Heart right ventricle (tissue), 16 donors: ENCODE data around the gene CLCN2. TPM values are rescaled to one million over a fixed set of nuclear protein-coding genes. Genes with fewer than 3 reads are reported as not detected.

ENCODE experiments used
- ATAC-seq, 8 donors: fragments of 200-7000 bp; cut with Tn5 transposase; one replicate each; pipeline ENCODE4 v1.9.1; 2020; ENCODE audit warnings: mild to moderate bottlenecking in 8 of 8, moderate library complexity in 8 of 8, moderate number of reproducible peaks in 1 of 8
- DNase-seq, 2 donors: peaks; one replicate each; pipeline ENCODE4 v3.0.0-alpha.2; 2020
- H3K27ac ChIP-seq, 10 donors: fragments of 200-600 bp; sonication (generic) in 2 of 10; one replicate each; pipeline versions ENCODE4 v1.5.0 to v1.8.0; 2020 to 2022; ENCODE audit warnings: mild to moderate bottlenecking in 3 of 10
- H3K27me3 ChIP-seq, 7 donors: fragments of 200-600 bp; one replicate each; pipeline ENCODE4 v1.8.0; 2021 to 2022; ENCODE audit warnings: mild to moderate bottlenecking in 2 of 7
- H3K36me3 ChIP-seq, 9 donors: fragments of 200-600 bp; sonication (generic) in 1 of 9; one replicate each; pipeline versions ENCODE4 v1.5.0 to v1.8.0; 2020 to 2022; ENCODE audit warnings: mild to moderate bottlenecking in 2 of 9
- H3K4me1 ChIP-seq, 9 donors: fragments of 200-600 bp; sonication (generic) in 1 of 9; one replicate each; pipeline versions ENCODE4 v1.5.0 to v1.8.0; 2020 to 2022; ENCODE audit warnings: mild to moderate bottlenecking in 4 of 9
- H3K4me3 ChIP-seq, 10 donors: fragments of 200-600 bp; sonication (generic) in 2 of 10; one replicate each; pipeline versions ENCODE4 v1.5.0 to v1.8.0; 2020 to 2022; ENCODE audit warnings: mild to moderate bottlenecking in 7 of 10, moderate library complexity in 2 of 10
- H3K9me3 ChIP-seq, 11 donors: fragments of 200-600 bp in 10 of 11; sonication (generic) in 2 of 11; one replicate each; pipeline versions ENCODE4 v1.5.0 to v1.8.0; 2013 to 2022; ENCODE audit warnings: mild to moderate bottlenecking in 2 of 11, control low read depth in 1 of 11, moderate library complexity in 1 of 11
- WGBS, 2 donors: extraction: QIAGEN DNeasy Blood & Tissue Kit; methylation state at CpG; one replicate each; pipeline ENCODE4 v1.1.7; 2013; ENCODE audit warnings: inconsistent platforms in 1 of 2; 5-methylcytosine and 5-hydroxymethylcytosine counted together
- intact Hi-C, 10 donors: fragments of 100-400 bp; cut with DNase I; formaldehyde crosslinking; loops; one replicate each; pipeline versions ENCODE4 v1.11.1 to v1.14.2; 2022
- polyA plus RNA-seq, 2 donors: library from polyadenylated mRNA; stranded (reverse); fragments of 200-250 nt; gene quantifications; one replicate each; pipeline ENCODE4 v1.2.3, GENCODE V29; 2013
- total RNA-seq, 10 donors: library from RNA; stranded (reverse); fragmentation: NEBNext Ultra II Directional in 3 of 10; extraction: Animal tissue kit (Norgen Biotek cat#: 25700) in 3 of 10; gene quantifications; one replicate each; pipeline versions ENCODE4 v1.2.1 to v1.2.4, GENCODE V29; 2021 to 2023
- TF ChIP-seq, protein P1 (sequence below), 9 donors: fragments of 200-600 bp; sonication (generic) in 2 of 9; IDR thresholded peaks; one replicate each; pipeline versions ENCODE4 v1.5.0 to v1.8.0; 2021 to 2022; ENCODE audit warnings: antibody characterized with exemption in 9 of 9, mild to moderate bottlenecking in 5 of 9, moderate library complexity in 1 of 9
- donor health status: Arrhythmogenic right ventricular cardiomyopathy.
- donor health status: ischemic (EF 13 %, LVEDD 7.1; RV severe dilation, severe dysfunction).
- donor health status: healthy with polysubstance abuse.
- donor health status: DM: no; HTN: yes; CAD: no.
- donor health status: DM: no; HTN: no; CAD: no.
- donor health status: ischemic (EF 25% LVEDD 6.9; RV normal size, moderate dysfunction).
- donor health status: ischemic (EF 25% LVEDD 5.7; RV mildly dilated, moderate dysfunction).
- donor health status: healthy.
- donor health status: DM: yes; HTN: yes; CAD: no.
- donor health status: Ischemic cardiomyopathy.
- donor health status: ischemic (EF 35%, LVEDD 5.7; RV mildly dilated, moderate dysfunction).
- donor health status: nonischemic (EF 11% LVEDD 7.7; RV severe dilation, severe dysfunction).
- donor health status: DM: yes; HTN: yes; CAD: no.
- donor health status: PGD.
- donor health status: ischemic (EF 29% LVEDD 5.4; RV normal size, mild dysfunction).
- donor health status: nonischemic (EF 23%, LVEDD 6.1; RV moderate dilation, normal function).

CLCN2 gene
- total and polyA plus RNA-seq, 12 donors = 1.3 to 8.4 (median 2.4) TPM

DNA sequence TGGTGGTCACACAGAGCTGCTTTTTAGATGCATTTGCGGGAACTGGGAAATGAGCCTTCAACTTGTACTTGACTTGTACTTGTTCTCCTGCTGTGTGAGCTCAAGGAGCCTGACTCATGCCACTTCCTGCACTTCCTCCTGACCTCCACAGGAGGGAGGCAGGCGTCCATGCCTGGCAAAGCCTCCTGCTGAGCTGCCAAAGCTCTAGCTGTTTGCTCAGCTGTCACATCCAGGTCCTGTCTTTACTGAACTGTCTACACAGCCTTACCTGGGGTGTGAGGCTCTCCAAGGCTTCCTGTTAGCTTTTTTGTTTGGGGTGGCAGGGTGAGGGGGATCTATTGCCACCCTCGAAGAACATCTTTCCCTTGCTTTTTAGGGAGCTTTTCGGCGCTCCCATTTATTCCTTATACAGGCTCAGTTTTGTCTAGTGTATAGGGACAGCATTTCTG lies 10.2 kb upstream of the CLCN2 start:
- DNase-seq (peak; percentile 73 to 74), ATAC-seq (peak; percentile 86 to 91 (median 87))
- no peaks in the 10 kb centered on the region for H3K9me3 ChIP-seq
- peaks cover 0 to 21% (median 12%) of the 10 kb centered on the region in 7 donors for H3K27me3 ChIP-seq
- TF ChIP-seq, protein P1, sequence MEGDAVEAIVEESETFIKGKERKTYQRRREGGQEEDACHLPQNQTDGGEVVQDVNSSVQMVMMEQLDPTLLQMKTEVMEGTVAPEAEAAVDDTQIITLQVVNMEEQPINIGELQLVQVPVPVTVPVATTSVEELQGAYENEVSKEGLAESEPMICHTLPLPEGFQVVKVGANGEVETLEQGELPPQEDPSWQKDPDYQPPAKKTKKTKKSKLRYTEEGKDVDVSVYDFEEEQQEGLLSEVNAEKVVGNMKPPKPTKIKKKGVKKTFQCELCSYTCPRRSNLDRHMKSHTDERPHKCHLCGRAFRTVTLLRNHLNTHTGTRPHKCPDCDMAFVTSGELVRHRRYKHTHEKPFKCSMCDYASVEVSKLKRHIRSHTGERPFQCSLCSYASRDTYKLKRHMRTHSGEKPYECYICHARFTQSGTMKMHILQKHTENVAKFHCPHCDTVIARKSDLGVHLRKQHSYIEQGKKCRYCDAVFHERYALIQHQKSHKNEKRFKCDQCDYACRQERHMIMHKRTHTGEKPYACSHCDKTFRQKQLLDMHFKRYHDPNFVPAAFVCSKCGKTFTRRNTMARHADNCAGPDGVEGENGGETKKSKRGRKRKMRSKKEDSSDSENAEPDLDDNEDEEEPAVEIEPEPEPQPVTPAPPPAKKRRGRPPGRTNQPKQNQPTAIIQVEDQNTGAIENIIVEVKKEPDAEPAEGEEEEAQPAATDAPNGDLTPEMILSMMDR (IDR thresholded peaks at IDR 0.05) = peak; percentile 78 to 97 (median 94)
- H3K27ac ChIP-seq = no peak overlapping the region
- intact Hi-C loops = loop anchor here in 9 of 10 donors (1.0 to 10.0 kb wide), 11 partner anchors 96 to 413 kb away; no protein-coding TSS in a partner anchor
- 50 to 53% methylated on average over 5 of the region's 5 CpGs for WGBS, 2 donors
- H3K4me3 ChIP-seq = no peak overlapping the region
- H3K4me1 ChIP-seq = peaks cover 6 to 33% (median 24%) of the 10 kb centered on the region in 9 donors
- peaks cover 0 to 41% (median 13%) of the 10 kb centered on the region in 9 donors for H3K36me3 ChIP-seq

DNA sequence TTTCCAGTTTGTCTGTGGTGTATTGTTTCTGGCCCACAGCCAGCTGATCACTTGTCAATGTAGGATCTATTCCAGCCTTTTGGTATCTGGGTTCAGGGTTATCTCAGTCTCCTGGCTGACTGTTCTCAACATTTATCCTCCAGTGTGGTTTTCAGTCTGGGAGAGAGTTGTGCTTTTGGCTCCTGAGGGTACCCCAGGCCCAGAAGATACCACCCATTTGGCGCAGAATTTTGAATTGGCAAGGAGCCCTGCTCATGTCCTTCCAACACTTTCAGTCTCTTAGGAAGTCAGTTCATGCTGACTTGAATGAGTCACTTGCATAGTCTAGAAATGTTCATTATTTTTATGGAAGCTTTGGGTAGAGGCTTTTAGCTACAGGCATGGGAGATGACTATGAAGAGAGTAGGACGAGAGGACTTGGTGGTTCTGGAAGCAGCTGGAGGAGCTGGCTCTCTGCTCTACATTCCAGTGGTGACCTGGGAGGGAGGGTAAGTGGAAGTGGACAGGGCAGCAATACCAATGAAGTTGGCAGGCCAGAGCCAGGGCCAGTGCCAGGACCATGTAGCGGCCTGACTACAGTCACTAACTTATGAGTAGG lies 7.3 kb upstream of the CLCN2 start:
- Histone ChIP-seq H3K9me3 (no peaks in the 10 kb centered on the region), H3K27me3 (no peaks in the 10 kb centered on the region), H3K27ac (peak overlapping the region in 6 of 10 donors; percentile 8 to 60 (median 20)), H3K4me1 (peaks cover 6 to 47% (median 34%) of the 10 kb centered on the region in 9 donors), H3K4me3 (no peak overlapping the region), H3K36me3 (peaks cover 0 to 64% (median 15%) of the 10 kb centered on the region in 9 donors)
- DNase-seq (no peak), ATAC-seq (peak in 6 of 8 donors; percentile 13 to 46 (median 35))
- WGBS, 2 donors = 45 to 47% methylated on average over 3 of the region's 3 CpGs
- TF ChIP-seq, protein P1 (IDR thresholded peaks at IDR 0.05) = no peak
- intact Hi-C loops = loop anchor here in 3 of 10 donors (10.0 kb wide), 4 partner anchors 146 to 1566 kb away; partner anchors contain the start of genes MAGEF1 (in 1 of the 3) and TRA2B (in 1 of the 3)

DNA sequence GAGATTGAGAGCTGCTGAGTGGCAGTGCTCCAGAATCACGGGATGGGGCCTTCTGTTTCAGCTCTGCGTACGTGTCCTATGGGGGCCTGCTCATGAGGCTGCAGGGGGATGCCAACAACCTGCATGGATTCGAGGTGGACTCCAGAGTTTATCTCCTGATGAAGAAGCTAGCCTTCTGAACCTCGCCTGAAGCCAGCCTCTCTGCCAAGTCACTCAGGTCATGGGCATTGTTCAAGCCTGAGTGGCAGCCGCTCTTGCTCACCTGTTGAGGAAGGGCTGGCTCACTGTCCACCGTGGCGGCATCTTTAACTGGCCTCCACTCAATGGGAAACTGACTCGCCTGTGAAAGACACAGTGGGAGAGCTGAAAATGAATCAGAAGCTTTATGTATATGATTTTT lies 6.7 kb upstream of the CLCN2 start:
- intact Hi-C loops = loop anchor here in 3 of 10 donors (10.0 kb wide), 4 partner anchors 147 to 1567 kb away; partner anchors contain the start of genes MAGEF1 (in 1 of the 3) and TRA2B (in 1 of the 3)
- Histone ChIP-seq H3K36me3 (peaks cover 0 to 64% (median 15%) of the 10 kb centered on the region in 9 donors), H3K4me1 (peaks cover 6 to 50% (median 37%) of the 10 kb centered on the region in 9 donors)

DNA sequence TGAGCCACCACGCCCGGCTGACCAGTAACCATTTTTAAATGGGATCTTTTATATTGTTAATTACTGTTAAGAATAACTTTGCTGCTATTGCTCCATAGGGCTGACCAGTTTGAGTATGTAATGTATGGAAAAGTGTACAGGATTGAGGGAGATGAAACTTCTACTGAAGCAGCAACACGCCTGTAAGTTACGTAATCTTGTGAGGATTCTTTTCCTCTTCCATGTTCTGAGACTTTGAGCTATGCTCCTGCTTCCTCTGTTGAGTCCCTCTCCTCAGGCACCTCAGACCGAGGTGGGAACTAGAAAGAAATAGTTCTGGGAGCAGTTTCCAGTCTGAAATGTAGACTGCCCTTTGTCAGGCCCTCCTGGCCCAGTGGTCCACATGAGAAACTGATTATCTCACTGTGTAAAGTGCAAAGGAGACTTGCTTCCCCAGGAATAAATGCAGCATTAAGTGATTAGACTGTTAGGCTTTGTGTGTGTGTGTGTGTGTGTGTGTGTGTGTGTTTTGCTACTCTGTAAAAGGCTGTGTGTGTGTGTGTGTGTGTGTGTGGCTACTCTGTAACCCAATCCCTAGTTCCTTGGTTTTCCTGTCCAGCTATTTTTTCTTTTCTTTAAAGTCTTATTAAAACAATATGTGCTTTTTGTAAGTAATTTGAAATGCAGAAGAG lies 5.3 kb upstream of the CLCN2 start:
- Histone ChIP-seq H3K4me3 (no peak overlapping the region), H3K4me1 (peaks cover 3 to 44% (median 30%) of the 10 kb centered on the region in 9 donors), H3K9me3 (no peaks in the 10 kb centered on the region), H3K36me3 (peaks cover 0 to 64% (median 15%) of the 10 kb centered on the region in 9 donors), H3K27ac (no peak overlapping the region), H3K27me3 (no peaks in the 10 kb centered on the region)
- no peak for ATAC-seq
- 89% methylated on average over 5 of the region's 5 CpGs for WGBS, 2 donors
- TF ChIP-seq, protein P1 (IDR thresholded peaks at IDR 0.05) = no peak
- intact Hi-C loops = loop anchor here in 3 of 10 donors (10.0 kb wide), 4 partner anchors 148 to 1568 kb away; partner anchors contain the start of genes MAGEF1 (in 1 of the 3) and TRA2B (in 1 of the 3)
- DNase-seq = no peak

More for the DNA sequence above, 6.7 kb upstream of the CLCN2 start:
- 81 to 86% methylated on average over 9 of the region's 9 CpGs for WGBS, 2 donors
- ATAC-seq (no peak), DNase-seq (no peak)
- TF ChIP-seq, protein P1 (IDR thresholded peaks at IDR 0.05) = no peak
- H3K27me3 ChIP-seq = no peaks in the 10 kb centered on the region
- H3K27ac ChIP-seq = no peak overlapping the region
- H3K9me3 ChIP-seq = no peaks in the 10 kb centered on the region
- H3K4me3 ChIP-seq = no peak overlapping the region
